Measurements from ENCODE around the gene CACNA2D3.

CACNA2D3 gene

GRCh38 chr3:54888162-54888561 lies 765.8 kb downstream of the CACNA2D3 start:
- no peak for TF ChIP-seq CTCF (IDR thresholded peaks at IDR 0.05; ENCODE audit: insufficient read depth, low read depth, low read length, missing control alignments)
- no peak overlapping the region for H3K4me3 ChIP-seq (ENCODE audit: low read depth, low read length)
- no peak for DNase-seq (ENCODE audit: low read depth)

GRCh38 chr3:54888873-54889272 lies 766.5 kb downstream of the CACNA2D3 start:
- no peak for TF ChIP-seq CTCF (IDR thresholded peaks at IDR 0.05; ENCODE audit: insufficient read depth, low read depth, low read length, missing control alignments)
- no peak for DNase-seq (ENCODE audit: low read depth)
- no peak overlapping the region for H3K4me3 ChIP-seq (ENCODE audit: low read depth, low read length)

GRCh38 chr3:54889731-54890130 lies 767.4 kb downstream of the CACNA2D3 start:
- no peak overlapping the region for H3K4me3 ChIP-seq (ENCODE audit: low read depth, low read length)
- no peak for TF ChIP-seq CTCF (IDR thresholded peaks at IDR 0.05; ENCODE audit: insufficient read depth, low read depth, low read length, missing control alignments)
- DNase-seq (ENCODE audit: low read depth), result no peak

- no peak for TF ChIP-seq CTCF (IDR thresholded peaks at IDR 0.05; ENCODE audit: insufficient read depth, low read depth, low read length, missing control alignments)
- no peak overlapping the region for H3K4me3 ChIP-seq (ENCODE audit: low read depth, low read length)
- peak; percentile 7 for DNase-seq (ENCODE audit: low read depth)
Measured at GRCh38 chr3:54891540-54891897, 769.2 kb downstream of the CACNA2D3 start.

GRCh38 chr3:54892168-54892567 lies 769.8 kb downstream of the CACNA2D3 start:
- TF ChIP-seq CTCF (IDR thresholded peaks at IDR 0.05; ENCODE audit: insufficient read depth, low read depth, low read length, missing control alignments), result no peak
- no peak overlapping the region for H3K4me3 ChIP-seq (ENCODE audit: low read depth, low read length)
- DNase-seq (ENCODE audit: low read depth), result no peak

GRCh38 chr3:54895613-54896012 lies 773.3 kb downstream of the CACNA2D3 start:
- no peak for DNase-seq (ENCODE audit: low read depth)
- no peak overlapping the region for H3K4me3 ChIP-seq (ENCODE audit: low read depth, low read length)
- no peak for TF ChIP-seq CTCF (IDR thresholded peaks at IDR 0.05; ENCODE audit: insufficient read depth, low read depth, low read length, missing control alignments)

GRCh38 chr3:54897028-54897711 lies 774.8 kb downstream of the CACNA2D3 start:
- DNase-seq (ENCODE audit: low read depth), result no peak
- no peak for TF ChIP-seq CTCF (IDR thresholded peaks at IDR 0.05; ENCODE audit: insufficient read depth, low read depth, low read length, missing control alignments)
- H3K4me3 ChIP-seq (ENCODE audit: low read depth, low read length), result no peak overlapping the region
